GM18502 (cell line): Measurements from ENCODE around the gene NTN3.

ENCODE experiments used
- ATAC-seq: cut with Tn5 transposase; IDR thresholded peaks from one replicate; pipeline ENCODE4 v1.9.1; 2021; ENCODE audit warnings: mild to moderate bottlenecking; ENCODE audit not compliant: unreplicated experiment, poor library complexity

NTN3 gene

GRCh38 chr16:2494616-2495015, 23.5 kb downstream of the NTN3 start:
- no peak for ATAC-seq

GRCh38 chr16:2495041-2495440, 23.9 kb downstream of the NTN3 start:
- ATAC-seq = no peak

- no peak for ATAC-seq
Measured at GRCh38 chr16:2496223-2497115, 25.4 kb downstream of the NTN3 start.

GRCh38 chr16:2497116-2497630, 26.1 kb downstream of the NTN3 start:
- no peak for ATAC-seq

- no peak for ATAC-seq
Measured at GRCh38 chr16:2497695-2498484, 26.8 kb downstream of the NTN3 start.

- no peak for ATAC-seq
Measured at GRCh38 chr16:2498531-2499253, 27.6 kb downstream of the NTN3 start.

- ATAC-seq = no peak
Measured at GRCh38 chr16:2499454-2499853, 28.4 kb downstream of the NTN3 start.

GRCh38 chr16:2499890-2500429, 28.9 kb downstream of the NTN3 start:
- no peak for ATAC-seq

- ATAC-seq = no peak
Measured at GRCh38 chr16:2500430-2500917, 29.4 kb downstream of the NTN3 start.

GRCh38 chr16:2500918-2501750, 30.0 kb downstream of the NTN3 start:
- peak; percentile 56 for ATAC-seq

- no peak for ATAC-seq
Measured at GRCh38 chr16:2501946-2502895, 31.1 kb downstream of the NTN3 start.

- ATAC-seq = no peak
Measured at GRCh38 chr16:2505695-2506094, 34.6 kb downstream of the NTN3 start.

- peak; percentile 47 for ATAC-seq
Measured at GRCh38 chr16:2507052-2507659, 36.1 kb downstream of the NTN3 start.

GRCh38 chr16:2507665-2508064, 36.6 kb downstream of the NTN3 start:
- ATAC-seq = peak; percentile 24

- no peak for ATAC-seq
Measured at GRCh38 chr16:2508722-2509400, 37.8 kb downstream of the NTN3 start.

- no peak for ATAC-seq
Measured at GRCh38 chr16:2511128-2511800, 40.2 kb downstream of the NTN3 start.
